ENCODE measurements around the gene C16orf92. TPM values are rescaled to one million over a fixed set of nuclear protein-coding genes. Genes with fewer than 3 reads are reported as not detected.

C16orf92 gene
- total and polyA plus RNA-seq, 2 of the 13 experiments (the other 11 are each of a cell fraction or from before 2014, with no cell fraction given) = not detected

- TF ChIP-seq, protein P1, sequence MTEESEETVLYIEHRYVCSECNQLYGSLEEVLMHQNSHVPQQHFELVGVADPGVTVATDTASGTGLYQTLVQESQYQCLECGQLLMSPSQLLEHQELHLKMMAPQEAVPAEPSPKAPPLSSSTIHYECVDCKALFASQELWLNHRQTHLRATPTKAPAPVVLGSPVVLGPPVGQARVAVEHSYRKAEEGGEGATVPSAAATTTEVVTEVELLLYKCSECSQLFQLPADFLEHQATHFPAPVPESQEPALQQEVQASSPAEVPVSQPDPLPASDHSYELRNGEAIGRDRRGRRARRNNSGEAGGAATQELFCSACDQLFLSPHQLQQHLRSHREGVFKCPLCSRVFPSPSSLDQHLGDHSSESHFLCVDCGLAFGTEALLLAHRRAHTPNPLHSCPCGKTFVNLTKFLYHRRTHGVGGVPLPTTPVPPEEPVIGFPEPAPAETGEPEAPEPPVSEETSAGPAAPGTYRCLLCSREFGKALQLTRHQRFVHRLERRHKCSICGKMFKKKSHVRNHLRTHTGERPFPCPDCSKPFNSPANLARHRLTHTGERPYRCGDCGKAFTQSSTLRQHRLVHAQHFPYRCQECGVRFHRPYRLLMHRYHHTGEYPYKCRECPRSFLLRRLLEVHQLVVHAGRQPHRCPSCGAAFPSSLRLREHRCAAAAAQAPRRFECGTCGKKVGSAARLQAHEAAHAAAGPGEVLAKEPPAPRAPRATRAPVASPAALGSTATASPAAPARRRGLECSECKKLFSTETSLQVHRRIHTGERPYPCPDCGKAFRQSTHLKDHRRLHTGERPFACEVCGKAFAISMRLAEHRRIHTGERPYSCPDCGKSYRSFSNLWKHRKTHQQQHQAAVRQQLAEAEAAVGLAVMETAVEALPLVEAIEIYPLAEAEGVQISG (CRISPR knock-in tag; IDR thresholded peaks at IDR 0.05) = peak; percentile 91
- peak; percentile 94; the same call in 1 of the 2 replicates for TF ChIP-seq ZZZ3 (CRISPR knock-in tag; IDR thresholded peaks at IDR 0.05; ENCODE audit: borderline replicate concordance)
- peak; percentile 64 for TF ChIP-seq PHF8 (CRISPR knock-in tag; IDR thresholded peaks at IDR 0.05)
- TF ChIP-seq, protein P2, sequence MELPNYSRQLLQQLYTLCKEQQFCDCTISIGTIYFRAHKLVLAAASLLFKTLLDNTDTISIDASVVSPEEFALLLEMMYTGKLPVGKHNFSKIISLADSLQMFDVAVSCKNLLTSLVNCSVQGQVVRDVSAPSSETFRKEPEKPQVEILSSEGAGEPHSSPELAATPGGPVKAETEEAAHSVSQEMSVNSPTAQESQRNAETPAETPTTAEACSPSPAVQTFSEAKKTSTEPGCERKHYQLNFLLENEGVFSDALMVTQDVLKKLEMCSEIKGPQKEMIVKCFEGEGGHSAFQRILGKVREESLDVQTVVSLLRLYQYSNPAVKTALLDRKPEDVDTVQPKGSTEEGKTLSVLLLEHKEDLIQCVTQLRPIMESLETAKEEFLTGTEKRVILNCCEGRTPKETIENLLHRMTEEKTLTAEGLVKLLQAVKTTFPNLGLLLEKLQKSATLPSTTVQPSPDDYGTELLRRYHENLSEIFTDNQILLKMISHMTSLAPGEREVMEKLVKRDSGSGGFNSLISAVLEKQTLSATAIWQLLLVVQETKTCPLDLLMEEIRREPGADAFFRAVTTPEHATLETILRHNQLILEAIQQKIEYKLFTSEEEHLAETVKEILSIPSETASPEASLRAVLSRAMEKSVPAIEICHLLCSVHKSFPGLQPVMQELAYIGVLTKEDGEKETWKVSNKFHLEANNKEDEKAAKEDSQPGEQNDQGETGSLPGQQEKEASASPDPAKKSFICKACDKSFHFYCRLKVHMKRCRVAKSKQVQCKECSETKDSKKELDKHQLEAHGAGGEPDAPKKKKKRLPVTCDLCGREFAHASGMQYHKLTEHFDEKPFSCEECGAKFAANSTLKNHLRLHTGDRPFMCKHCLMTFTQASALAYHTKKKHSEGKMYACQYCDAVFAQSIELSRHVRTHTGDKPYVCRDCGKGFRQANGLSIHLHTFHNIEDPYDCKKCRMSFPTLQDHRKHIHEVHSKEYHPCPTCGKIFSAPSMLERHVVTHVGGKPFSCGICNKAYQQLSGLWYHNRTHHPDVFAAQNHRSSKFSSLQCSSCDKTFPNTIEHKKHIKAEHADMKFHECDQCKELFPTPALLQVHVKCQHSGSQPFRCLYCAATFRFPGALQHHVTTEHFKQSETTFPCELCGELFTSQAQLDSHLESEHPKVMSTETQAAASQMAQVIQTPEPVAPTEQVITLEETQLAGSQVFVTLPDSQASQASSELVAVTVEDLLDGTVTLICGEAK (IDR thresholded peaks at IDR 0.05) = no peak
- TF ChIP-seq, protein P2 (CRISPR knock-in tag; IDR thresholded peaks at IDR 0.05) = peak; percentile 95
- no peak for TF ChIP-seq ZNF724P (CRISPR knock-in tag; IDR thresholded peaks at IDR 0.05; ENCODE audit: borderline replicate concordance)
- TF ChIP-seq SP1 (IDR thresholded peaks at IDR 0.05) = no peak
- peak; percentile 94 for TF ChIP-seq SP1 (CRISPR knock-in tag; IDR thresholded peaks at IDR 0.05)
- TF ChIP-seq ZNF580 (CRISPR knock-in tag; IDR thresholded peaks at IDR 0.05; ENCODE audit: borderline replicate concordance, low read depth) = peak; percentile 96
- no peak for TF ChIP-seq BHLHE40 (IDR thresholded peaks at IDR 0.05; ENCODE audit: low read length)
- no peak for TF ChIP-seq THAP7 (CRISPR knock-in tag; IDR thresholded peaks at IDR 0.05)
- no peak for TF ChIP-seq SMARCC2 (IDR thresholded peaks at IDR 0.05)
- 0 out of 2 replicates have a peak, but pooled peaks have one; percentile 81 for TF ChIP-seq ZNF354B (CRISPR knock-in tag; IDR thresholded peaks at IDR 0.05)
Measured at GRCh38 chr16:30052671-30053372, 29.8 kb downstream of the C16orf92 start (continued).
